OCI-LY7 (cell line): ENCODE results near the gene DPH6.

Experiments used
- CTCF ChIP-seq: fragments of 200-600 bp; sonication (generic); conservative IDR thresholded peaks from 2 replicates; pipeline ENCODE4 v1.5.1; 2014; ENCODE audit warnings: mild to moderate bottlenecking, antibody characterized with exemption, low read length, moderate library complexity, mixed read lengths
- EZH2phosphoT487 ChIP-seq: fragments of 200-600 bp; sonication (generic); IDR thresholded peaks from 2 replicates; pipeline ENCODE4 v1.6.1; 2018; ENCODE audit warnings: low read depth, borderline replicate concordance, mild to moderate bottlenecking, mixed run types, antibody characterized with exemption, low read length, moderate library complexity, mixed read lengths

GRCh38 chr15:35566991-35567390 is 21.0 kb upstream of the DPH6 start:
- no peak for TF ChIP-seq EZH2phosphoT487
- no peak for TF ChIP-seq CTCF
